Stimulated activated CD4-positive, alpha-beta T cell treated with anti-CD3 and anti-CD28 coated beads, Interleukin-4, amount 100 ng/mL, for 24 hours (primary cell): Measurements from ENCODE around the gene IL9R.
"Not testable (repeated sequence)": the region's sequence is repeated elsewhere in the genome, so short reads cannot be mapped to it uniquely, and the experiment has no call there.

ENCODE experiments used
- DNase-seq: peaks from one replicate; pipeline ENCODE4 v3.0.0-alpha.2; 2020

IL9R gene

GRCh38 chrX:155998761-155999510 is 1.4 kb downstream of the IL9R start:
- no peak for DNase-seq

GRCh38 chrX:155999751-156000150 is 2.3 kb downstream of the IL9R start:
- not testable (repeated sequence) for DNase-seq

- no peak for DNase-seq
Observed at GRCh38 chrX:156000361-156000926, 2.9 kb downstream of the IL9R start.

- DNase-seq: no peak
Observed at GRCh38 chrX:156001001-156001666, 3.6 kb downstream of the IL9R start.

GRCh38 chrX:156001667-156002021 is 4.1 kb downstream of the IL9R start:
- DNase-seq: no peak

GRCh38 chrX:156002507-156002906 is 5.0 kb downstream of the IL9R start:
- DNase-seq: no peak

- no peak for DNase-seq
Observed at GRCh38 chrX:156003486-156004185, 6.1 kb downstream of the IL9R start.

- no peak for DNase-seq
Observed at GRCh38 chrX:156004256-156004655, 6.8 kb downstream of the IL9R start.

- DNase-seq: no peak
Observed at GRCh38 chrX:156004740-156005139, 7.2 kb downstream of the IL9R start.

GRCh38 chrX:156005144-156005543 is 7.6 kb downstream of the IL9R start:
- DNase-seq: no peak

GRCh38 chrX:156006468-156006867 is 9.0 kb downstream of the IL9R start:
- not testable (repeated sequence) for DNase-seq

GRCh38 chrX:156008379-156008778 is 10.9 kb downstream of the IL9R start:
- DNase-seq: not testable (repeated sequence)

GRCh38 chrX:156008915-156009314 is 11.4 kb downstream of the IL9R start:
- no peak for DNase-seq

- DNase-seq: not testable (repeated sequence)
Observed at GRCh38 chrX:156009691-156010090, 12.2 kb downstream of the IL9R start.

GRCh38 chrX:156013286-156013953 is 15.9 kb downstream of the IL9R start:
- not testable (repeated sequence) for DNase-seq

GRCh38 chrX:156019846-156020245 is 22.4 kb downstream of the IL9R start:
- DNase-seq: not testable (repeated sequence)

- not testable (repeated sequence) for DNase-seq
Observed at GRCh38 chrX:156023002-156023401, 25.5 kb downstream of the IL9R start.

GRCh38 chrX:156024949-156025492 is 27.5 kb downstream of the IL9R start:
- DNase-seq: not testable (repeated sequence)

- not testable (repeated sequence) for DNase-seq
Observed at GRCh38 chrX:156028653-156029237, 31.2 kb downstream of the IL9R start.

- not testable (repeated sequence) for DNase-seq
Observed at GRCh38 chrX:156029296-156029695, 31.8 kb downstream of the IL9R start.

GRCh38 chrX:156029707-156030442 is 32.4 kb downstream of the IL9R start:
- not testable (repeated sequence) for DNase-seq
